GM21786 (cell line): ENCODE results near the gene SDCCAG8.

Experiments used
- ATAC-seq: cut with Tn5 transposase; IDR thresholded peaks from one replicate; pipeline ENCODE4 v1.9.1; 2021; ENCODE audit not compliant: unreplicated experiment

SDCCAG8 gene

GRCh38 chr1:243535014-243535413 lies 279.2 kb downstream of the SDCCAG8 start:
- ATAC-seq: no peak

DNA sequence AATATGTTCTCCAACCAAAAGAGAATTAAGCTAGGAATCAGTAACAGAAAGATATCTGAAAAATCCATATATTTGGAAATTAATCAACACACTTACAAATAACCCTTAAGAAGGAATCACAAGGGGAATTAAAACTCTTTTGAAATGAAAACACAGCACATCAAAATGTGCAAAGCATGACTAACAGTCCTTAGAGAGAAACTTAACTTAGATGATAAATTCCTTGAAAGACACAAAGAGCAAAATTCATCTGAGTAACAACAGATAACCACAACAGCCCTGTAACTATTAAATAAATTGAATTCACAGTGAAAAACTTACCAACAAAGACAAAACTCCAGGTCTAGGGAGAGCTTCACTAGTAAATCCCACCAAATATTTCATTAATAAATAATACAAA lies 283.8 kb downstream of the SDCCAG8 start:
- no peak for ATAC-seq

GRCh38 chr1:243542739-243543415 lies 287.0 kb downstream of the SDCCAG8 start:
- ATAC-seq: no peak

GRCh38 chr1:243543501-243543900 lies 287.7 kb downstream of the SDCCAG8 start:
- no peak for ATAC-seq

DNA sequence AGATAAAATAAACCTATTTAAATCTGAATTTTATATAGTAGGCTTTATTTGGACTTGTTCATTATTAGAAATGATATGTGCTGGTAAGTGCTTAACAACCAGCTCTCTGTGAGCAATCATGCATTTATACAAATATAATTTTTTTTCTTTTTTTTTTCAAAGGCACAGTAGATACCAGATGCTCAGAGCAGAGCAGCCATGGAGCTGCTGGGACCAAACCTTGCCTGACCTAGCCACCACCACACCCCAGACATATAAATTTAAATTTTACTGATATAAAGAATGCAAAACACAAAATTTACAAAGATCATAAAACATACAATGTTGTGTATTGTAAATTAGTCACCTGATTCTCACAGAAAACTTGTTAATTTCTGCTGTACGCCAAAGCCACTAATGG lies 290.6 kb downstream of the SDCCAG8 start:
- ATAC-seq: no peak

DNA sequence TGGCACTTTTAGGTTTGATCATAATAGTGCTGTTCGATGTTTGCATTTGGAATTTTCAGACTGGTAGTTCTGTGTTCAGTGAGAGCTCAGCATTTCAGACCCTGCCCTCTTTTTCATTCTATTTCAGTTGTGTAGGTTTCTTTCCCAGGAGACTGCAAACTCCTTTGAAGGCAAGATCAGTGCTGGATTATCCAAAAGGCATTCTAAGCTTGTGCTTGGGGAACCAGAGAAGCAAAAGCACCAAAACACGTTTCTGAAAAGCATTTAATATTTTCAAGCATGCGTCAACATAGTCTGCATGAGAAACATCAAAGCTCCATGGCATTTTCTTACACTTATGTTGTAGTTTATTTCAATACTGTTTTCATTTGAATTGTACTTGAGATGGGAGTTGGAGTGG lies 292.1 kb downstream of the SDCCAG8 start:
- no peak for ATAC-seq

DNA sequence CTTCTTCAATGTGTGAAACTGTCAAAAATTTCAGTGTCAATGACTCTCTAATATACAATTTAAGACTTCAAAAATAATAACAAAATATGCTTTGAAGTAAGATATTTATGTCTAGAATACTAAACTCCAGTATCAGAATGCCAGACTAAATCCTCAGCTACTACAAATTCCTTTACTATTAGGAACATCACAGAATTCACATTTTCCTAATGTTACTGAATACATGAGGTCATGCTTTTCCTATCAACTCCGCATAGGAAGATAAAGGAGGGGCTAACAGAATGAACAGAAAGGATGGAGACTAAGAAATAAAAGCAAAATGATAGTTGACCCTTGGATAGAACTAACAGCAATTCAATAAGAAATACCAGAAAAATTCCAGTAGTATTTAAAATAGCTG lies 292.7 kb downstream of the SDCCAG8 start:
- ATAC-seq: no peak

- no peak for ATAC-seq
Observed at GRCh38 chr1:243549108-243549507, 293.3 kb downstream of the SDCCAG8 start.
